HG02884 (cell line): Measurements from ENCODE around the gene RNASE12.

Experiments
- ATAC-seq: cut with Tn5 transposase; IDR thresholded peaks from one replicate; pipeline ENCODE4 v1.9.1; 2021; ENCODE audit warnings: mild to moderate bottlenecking, moderate library complexity; ENCODE audit not compliant: unreplicated experiment

The RNASE12 gene

GRCh38 chr14:20548414-20549158 lies 42.6 kb downstream of the RNASE12 start:
- ATAC-seq: no peak

- ATAC-seq: no peak
Observed at GRCh38 chr14:20546877-20547276, 44.3 kb downstream of the RNASE12 start.
